SW 1271 (cell line): ENCODE results near the gene SDCCAG8.

Source experiments
- DNase-seq, 2 experiments: peaks; one replicate each; lab custom pipeline; 2025; lab: John Stamatoyannopoulos, UW

Gene SDCCAG8

DNA sequence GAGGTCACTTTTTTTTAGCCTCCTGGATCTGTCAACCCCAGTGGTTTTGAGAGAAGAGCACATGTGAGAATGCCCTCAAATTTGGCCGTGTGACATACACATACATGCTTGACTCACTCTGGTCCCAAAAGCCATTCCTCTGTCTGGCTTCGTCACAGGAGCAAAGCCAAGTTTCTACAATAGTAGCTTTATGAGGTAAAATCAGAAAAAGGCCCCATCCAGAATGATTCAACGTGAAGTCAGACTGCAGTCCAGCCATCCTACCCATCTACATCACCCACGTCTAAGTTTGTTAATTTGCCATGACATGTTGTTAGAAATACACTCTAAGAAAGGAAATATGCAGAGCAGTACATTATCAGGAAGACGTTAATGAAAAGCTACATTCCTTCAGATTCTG is 245.2 kb downstream of the SDCCAG8 start:
- no peak for DNase-seq

- no peak for DNase-seq
Observed at GRCh38 chr1:243503155-243503554, 247.3 kb downstream of the SDCCAG8 start.

DNA sequence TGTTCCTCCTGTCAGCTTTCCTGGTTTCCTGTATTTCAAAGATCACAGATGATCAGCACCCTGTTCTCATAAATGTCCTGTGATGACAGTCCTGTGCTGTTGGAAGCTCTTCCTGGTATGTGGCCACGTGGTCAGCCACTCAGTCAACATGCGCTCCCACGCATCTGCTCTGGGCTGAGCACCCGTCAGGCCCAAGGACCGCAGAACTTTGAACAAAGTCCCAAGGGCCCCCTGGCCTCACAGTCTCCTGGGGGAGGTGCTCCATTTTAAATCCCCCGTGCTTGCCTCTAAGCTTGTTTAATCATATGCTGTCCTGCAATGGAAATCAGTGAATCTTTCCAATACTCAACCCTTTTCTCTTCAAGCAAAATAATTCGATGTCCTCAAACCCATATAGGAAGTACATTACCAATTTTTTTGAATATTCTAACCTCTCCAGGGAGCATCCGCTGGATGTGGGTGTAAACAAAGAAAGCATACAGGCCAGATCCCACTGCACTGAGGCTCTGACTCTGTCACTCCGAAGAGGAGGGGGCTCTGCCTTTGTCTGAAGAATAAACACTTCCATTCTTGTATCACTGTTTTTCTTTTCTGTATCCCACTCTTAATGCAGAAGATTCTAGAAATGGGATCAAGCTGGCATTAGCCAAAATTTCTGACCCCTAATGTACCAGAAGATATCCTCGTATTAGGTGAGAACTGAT is 250.3 kb downstream of the SDCCAG8 start:
- DNase-seq, result no peak

DNA sequence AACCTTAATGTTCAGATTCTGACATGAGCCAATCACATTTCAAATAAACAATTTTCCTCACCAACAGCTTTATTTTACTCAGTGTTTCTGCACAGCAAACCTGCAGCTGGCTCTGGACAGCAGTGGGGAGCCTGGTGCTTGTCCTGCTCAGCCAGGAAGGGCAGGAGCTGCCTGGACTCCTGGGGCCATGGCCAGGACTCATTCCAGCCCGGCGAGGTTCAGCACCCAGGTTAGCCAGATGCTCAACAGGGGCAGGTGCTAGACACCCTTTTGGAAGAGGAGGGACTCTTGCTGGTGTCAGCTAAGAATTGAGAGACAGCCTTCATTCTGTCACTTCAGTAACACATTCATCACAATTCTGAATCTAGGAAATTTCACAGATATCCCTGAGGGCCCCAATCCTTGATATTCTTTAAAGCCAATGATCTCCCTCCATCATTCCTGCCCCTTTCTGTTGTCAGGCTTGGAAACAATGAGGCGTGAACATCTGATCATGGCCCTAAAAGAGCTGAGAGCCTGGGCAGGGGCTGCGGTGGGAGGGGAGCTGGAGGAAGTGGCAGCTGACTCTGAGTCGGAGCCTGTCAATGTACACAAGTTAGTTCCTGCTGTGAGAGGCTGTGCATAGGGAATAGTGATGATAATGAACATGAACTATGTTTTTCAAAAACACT is 251.3 kb downstream of the SDCCAG8 start:
- no peak for DNase-seq

GRCh38 chr1:243507672-243508302 is 251.9 kb downstream of the SDCCAG8 start:
- DNase-seq, result no peak

DNA sequence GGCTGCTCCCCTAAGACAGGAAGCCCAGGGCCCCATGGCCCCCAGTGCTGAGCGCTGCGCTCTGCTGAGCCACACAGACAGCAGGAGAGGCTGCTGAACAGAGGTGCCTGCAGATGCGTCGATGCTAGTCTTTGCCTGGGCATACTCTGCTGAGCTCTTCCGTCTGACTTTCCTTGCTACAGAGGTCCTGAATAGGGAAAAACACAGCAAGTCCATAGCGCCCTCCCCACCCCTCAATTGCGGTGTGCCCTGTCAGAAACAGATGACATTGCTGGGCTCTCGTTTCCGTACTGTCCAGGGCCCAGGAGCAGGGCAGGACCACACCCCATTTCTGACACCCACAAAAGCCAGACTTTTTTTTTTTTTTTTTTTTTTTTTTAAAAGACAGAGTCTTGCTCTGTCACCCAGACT is 252.5 kb downstream of the SDCCAG8 start:
- no peak for DNase-seq

- no peak for DNase-seq
Observed at GRCh38 chr1:243508943-243509342, 253.1 kb downstream of the SDCCAG8 start.

DNA sequence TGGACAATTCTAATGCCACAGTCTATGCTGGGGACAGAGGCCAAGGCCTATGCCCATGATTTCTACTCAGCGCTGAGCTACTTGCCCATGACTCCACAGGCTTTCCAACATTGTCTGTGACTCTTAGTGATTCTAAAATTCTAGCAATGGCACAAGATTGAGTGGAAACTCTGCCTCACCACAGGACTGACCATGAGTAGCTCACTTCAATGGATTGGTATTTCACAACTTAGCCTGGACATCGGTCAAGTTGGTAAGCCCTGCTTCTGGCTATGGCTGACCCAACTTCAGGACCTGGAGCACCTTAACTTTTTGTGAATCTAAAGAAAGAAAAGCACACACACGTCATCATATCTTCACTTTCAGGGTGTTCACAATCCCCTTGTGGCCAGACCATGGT is 255.1 kb downstream of the SDCCAG8 start:
- DNase-seq, result no peak

DNA sequence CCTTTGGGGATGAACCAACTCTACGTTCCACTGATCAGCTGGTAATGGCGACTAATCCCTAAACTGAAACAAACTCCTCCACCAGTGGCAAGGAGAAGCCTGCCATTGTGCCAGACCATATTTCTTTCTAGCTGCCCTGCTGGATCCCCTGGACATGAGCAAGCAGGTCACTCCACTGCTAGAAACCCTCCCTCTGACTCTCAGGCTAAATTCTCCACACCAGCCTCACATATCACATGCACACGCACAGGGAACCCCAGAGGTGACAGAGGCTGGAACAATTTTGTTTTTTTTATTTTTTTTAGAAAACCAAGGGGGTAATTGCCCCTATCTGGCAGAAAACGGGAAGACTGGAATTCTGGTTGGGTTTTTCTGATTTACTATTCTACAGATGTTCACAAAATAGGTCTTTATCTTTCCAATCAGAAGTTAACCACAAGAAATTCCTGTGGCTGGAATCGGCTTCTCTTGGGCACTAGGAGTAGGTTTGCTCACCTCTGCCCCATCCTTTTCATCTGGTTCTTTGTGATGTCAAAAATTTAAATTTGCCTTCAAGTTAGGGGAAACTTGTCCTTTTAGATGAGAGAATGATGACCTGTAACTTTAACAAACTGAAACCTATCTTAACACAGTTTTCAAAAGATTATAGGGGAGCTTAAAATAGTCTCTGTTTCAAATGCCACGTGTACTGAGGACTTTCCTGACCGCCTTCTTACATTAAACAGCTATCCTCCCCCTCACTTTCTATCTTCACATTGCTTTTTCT is 258.1 kb downstream of the SDCCAG8 start:
- DNase-seq, result no peak

GRCh38 chr1:243514927-243515326 is 259.1 kb downstream of the SDCCAG8 start:
- no peak for DNase-seq

DNA sequence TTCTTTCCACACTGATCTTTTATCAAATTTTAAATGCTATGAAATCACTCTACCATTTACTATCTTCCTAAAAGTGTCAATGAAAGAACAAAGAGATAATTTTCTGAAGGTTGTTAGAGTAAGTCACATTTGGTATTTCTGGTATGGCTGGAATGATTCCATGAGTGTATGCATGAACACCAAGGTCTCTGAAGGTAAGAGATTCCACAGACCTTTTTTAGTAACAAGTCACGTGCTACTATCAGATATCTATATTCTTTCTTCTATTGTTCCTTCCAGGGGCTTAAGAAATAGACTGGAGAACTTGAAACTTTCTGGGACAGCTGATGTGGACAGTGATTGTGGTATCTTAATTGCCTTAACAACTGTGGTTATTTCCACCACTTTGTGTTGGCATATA is 265.0 kb downstream of the SDCCAG8 start:
- no peak for DNase-seq

DNA sequence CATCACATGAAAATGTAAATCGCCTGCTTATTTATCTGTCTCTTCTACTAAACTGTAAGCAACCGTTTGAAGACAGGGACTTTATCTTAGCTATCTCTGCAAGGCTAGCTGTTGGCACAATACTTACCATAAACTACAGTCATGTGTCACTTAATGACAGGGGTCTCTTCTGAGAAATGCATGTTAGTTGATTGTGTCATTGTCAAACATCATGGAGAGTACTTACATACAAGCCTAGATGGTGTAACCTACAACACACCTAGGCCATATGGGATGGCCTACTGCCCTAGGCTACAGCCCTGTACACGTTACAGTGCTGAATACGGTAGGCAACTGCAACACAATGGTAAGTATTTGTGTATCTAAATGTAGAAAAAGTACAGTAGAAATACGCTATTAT is 267.9 kb downstream of the SDCCAG8 start:
- DNase-seq, result no peak

DNA sequence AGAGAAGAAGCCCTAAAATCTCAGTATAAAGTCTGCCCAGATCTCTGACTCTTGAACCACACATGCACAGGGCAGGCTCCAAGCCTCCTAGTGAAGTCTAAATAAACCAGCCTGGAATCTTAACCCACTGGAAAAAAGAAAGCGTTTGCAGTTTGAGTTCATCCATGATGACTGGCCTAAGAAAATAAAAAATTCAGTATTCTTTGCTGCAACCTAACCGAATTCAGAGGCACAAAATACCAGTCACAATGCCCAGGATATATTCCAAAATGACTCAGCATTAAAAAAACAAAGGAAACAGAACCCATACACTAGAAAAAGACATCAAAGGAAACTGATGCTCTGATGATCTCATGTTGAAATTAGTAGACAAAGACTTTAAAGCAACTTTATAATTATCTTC is 269.2 kb downstream of the SDCCAG8 start:
- peak in 1 of 2 experiments; percentile 23 for DNase-seq

DNA sequence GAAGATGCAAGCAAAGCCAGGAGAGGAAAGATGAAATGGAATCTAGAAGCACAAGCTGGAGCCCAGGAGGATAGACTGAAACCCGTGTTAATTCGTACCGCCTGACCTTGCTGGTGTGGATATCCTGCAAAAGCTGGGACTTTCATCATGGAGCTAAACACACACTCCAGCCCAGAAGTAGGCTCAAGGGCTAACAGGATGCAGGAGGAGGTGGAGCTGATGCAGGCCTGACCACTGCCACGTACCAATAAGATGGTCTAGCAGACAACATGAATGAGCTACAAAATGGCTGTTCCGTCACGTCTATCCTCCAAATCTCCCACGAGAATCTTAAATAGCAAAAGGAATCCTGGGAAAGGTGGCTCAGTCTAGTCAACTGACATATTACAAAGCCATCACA is 270.3 kb downstream of the SDCCAG8 start:
- no peak for DNase-seq

DNA sequence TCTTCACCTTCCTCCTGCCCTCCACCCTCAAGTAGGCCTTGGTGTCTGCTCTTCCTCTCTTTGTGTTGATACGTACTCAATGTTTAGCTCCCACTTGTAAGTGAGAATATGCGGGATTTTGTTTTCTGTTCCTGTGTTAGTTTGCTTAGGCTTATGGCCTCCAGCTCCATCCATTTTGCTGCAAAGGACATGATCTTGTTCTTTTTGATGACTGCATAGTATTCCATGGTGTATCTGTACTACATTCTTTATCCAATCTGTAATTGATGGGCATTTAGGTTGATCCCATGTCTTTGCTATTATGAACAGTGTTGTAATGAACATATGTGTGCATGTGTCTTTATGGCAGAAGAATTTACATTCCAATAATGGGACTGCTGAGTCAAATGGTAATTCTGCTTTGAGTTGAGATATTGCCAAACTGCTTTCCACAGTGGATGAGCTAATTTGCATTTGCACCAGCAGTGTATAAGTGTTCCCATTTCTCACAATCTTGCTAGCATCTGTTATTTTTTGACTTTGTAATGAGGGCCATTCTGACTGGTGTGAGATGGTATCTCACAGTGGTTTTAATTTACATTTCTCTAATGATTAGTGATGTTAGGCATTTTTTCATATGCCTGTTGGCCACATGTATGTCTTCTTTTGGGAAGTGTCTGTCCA is 272.7 kb downstream of the SDCCAG8 start:
- DNase-seq, result no peak

DNA sequence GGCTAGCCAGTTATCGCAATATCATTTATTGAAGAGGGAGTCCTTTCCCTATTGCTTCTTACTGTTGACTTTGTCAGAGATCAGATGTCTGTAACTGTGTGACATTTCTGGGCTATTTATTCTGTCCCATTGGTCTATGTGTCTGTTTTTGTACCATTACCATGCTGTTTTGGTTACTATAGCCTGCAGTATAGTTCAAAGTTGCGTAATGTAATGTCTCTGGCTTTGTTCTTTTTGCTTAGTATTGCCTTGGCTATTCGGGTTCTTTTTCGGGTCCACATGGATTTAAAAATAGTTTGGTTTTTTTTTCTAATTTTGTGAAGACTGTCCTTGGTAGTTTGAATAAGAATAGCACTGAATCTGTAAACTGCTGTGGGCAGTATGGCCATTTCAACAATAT is 273.7 kb downstream of the SDCCAG8 start:
- DNase-seq, result no peak

DNA sequence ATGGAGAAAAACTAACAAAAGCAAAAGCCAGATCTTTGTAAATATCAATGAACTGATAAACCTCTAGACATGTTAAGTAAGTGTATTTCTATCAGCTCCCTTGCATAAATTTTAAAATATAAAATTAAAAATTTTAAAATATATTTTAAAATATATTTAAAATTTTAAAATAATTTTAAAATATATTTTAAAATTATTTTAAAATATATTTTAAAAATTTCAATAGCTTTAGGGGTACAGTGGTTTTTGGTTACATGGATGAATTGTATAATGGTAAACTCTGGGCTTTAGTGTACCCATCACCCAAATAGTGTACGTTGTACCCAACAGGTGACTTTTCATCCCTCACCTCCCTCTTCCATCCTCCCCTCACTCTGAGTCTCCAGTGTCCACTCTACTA is 279.2 kb downstream of the SDCCAG8 start:
- no peak for DNase-seq

GRCh38 chr1:243539636-243540035 is 283.8 kb downstream of the SDCCAG8 start:
- no peak for DNase-seq

DNA sequence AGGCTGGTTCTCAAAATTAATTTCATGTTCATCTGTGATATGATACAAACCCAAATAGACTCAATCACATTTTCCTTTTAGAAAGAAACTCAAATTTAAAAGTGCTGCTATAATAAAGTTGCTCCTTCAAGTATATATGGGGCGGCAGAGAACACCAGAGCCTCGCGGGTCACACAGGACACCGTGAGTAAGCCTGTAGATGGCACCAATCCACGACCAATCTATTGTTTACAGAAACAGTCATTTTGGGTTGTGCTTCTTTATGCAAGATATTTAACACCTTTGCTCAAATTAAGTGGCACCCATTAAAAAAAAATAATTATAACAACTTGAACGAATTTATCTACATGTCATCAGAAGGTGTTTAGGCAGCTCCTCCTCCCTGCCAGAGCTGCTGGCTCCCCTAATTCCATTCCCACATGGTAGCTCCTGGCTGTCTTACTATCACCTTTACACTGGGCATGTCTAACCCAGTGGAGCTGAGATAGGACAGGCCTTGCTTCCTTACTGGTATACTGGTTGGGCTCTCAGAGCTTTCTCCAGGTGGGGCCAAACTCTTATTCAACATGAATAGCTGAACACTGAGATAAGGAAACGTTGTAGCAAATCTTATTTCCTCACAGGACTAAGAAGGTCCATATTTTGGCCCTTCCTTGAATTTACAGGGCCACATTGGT is 287.0 kb downstream of the SDCCAG8 start:
- DNase-seq, result no peak

- no peak for DNase-seq
Observed at GRCh38 chr1:243543501-243543900, 287.7 kb downstream of the SDCCAG8 start.

GRCh38 chr1:243546457-243546856 is 290.6 kb downstream of the SDCCAG8 start:
- DNase-seq, result no peak

GRCh38 chr1:243547891-243548290 is 292.1 kb downstream of the SDCCAG8 start:
- DNase-seq, result no peak
